ENCODE results near the gene FCHSD1.

GRCh38 chr5:141691286-141691866, 40.2 kb upstream of the FCHSD1 start:
- TF ChIP-seq EP300 (IDR thresholded peaks at IDR 0.05; ENCODE audit: borderline replicate concordance), result no peak
- no peak for TF ChIP-seq CREB1 (IDR thresholded peaks at IDR 0.05; ENCODE audit: low read depth)
- TF ChIP-seq TAF1 (IDR thresholded peaks at IDR 0.05; ENCODE audit: low read depth), result no peak

Measured in Ishikawa (cell line).